Measurements from ENCODE around the gene MYLIP.

GRCh38 chr6:16092990-16093389, 35.9 kb upstream of the MYLIP start:
- TF ChIP-seq CTCF (conservative IDR thresholded peaks at IDR 0.05 in 1 of 2, IDR thresholded peaks at IDR 0.05 in 1 of 2; ENCODE audit: extremely low read depth in 1 of 2, insufficient read depth in 1 of 2, low read depth in 1 of 2, low read length in 2 of 2) (no peak), EZH2 (IDR thresholded peaks at IDR 0.05; ENCODE audit: borderline replicate concordance, low read length) (no peak)
